ENCODE results near the gene BARHL2.

The BARHL2 gene

DNA sequence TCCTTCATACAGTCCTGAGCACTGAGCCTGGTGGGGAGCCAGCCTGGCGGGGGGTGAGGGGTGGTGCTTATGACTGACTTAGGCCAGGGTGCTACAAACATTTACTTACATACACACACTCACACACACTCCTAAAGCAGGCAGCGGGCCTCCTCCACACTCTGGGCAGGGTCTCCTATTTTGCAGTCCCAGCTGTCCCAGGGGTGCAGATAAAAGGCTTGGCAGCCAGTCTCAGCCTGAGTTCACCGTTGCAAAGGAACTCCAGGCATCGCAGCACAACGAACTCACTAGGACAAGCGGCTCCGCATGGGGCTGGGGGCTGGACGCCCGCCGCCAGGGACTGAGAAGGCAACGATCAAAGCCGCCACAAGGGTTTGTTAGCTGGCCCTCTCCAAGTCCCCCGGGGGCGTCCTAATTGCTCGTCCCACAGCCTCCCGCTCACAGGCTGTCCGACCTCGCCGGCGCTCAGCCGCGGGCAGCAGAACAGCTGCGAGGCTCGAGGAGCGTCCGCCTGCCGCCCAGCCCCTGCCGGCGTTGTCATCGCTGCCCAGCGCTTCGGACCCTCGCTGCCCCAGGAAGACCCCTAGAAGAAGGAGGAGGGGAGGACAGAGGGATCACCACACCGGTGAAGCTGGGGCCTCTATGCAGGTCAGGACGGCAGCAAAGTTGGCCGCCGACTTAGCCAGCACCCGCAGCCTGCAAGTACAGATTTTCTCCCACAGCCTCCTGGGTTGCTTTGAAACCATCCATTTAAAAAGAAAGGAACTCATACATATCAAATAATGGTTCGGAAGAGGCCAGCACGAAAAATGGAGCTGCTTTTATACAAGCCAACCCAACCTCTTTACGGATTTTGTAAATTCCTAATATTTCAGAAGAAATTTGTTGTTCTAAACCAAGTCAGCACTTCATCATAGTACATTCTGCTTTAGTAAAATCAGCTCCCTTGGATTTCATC is 6.2 kb downstream of the BARHL2 start:
- no peak for DNase-seq (ENCODE audit: low read depth in 1 of 2, low spot score in 1 of 2)

GRCh38 chr1:90709535-90709934 is 7.6 kb downstream of the BARHL2 start:
- no peak for DNase-seq (ENCODE audit: low read depth in 1 of 2, low spot score in 1 of 2)

- no peak for DNase-seq (ENCODE audit: low read depth in 1 of 2, low spot score in 1 of 2)
Measured at GRCh38 chr1:90708826-90709225, 8.3 kb downstream of the BARHL2 start.

- no peak for DNase-seq (ENCODE audit: low read depth in 1 of 2, low spot score in 1 of 2)
Measured at GRCh38 chr1:90708236-90708786, 8.8 kb downstream of the BARHL2 start.

DNA sequence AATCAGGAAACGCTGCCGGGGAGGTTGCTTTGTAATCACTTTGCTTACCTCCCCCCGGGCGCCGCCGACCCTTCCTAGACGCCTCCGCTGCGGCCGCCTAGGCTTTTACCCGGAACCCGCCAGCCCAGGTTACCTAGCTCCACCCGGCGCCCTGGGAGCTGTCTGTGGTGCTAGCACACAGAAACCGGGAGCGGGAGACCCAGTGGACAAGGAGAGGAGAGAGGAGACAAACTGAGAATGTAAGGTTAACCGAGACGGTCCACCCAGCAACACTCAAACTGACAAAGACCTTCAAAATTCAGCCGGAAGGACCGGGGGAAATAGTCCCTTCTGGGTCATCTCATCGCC is 9.8 kb downstream of the BARHL2 start:
- no peak for DNase-seq (ENCODE audit: low read depth in 1 of 2, low spot score in 1 of 2)

DNA sequence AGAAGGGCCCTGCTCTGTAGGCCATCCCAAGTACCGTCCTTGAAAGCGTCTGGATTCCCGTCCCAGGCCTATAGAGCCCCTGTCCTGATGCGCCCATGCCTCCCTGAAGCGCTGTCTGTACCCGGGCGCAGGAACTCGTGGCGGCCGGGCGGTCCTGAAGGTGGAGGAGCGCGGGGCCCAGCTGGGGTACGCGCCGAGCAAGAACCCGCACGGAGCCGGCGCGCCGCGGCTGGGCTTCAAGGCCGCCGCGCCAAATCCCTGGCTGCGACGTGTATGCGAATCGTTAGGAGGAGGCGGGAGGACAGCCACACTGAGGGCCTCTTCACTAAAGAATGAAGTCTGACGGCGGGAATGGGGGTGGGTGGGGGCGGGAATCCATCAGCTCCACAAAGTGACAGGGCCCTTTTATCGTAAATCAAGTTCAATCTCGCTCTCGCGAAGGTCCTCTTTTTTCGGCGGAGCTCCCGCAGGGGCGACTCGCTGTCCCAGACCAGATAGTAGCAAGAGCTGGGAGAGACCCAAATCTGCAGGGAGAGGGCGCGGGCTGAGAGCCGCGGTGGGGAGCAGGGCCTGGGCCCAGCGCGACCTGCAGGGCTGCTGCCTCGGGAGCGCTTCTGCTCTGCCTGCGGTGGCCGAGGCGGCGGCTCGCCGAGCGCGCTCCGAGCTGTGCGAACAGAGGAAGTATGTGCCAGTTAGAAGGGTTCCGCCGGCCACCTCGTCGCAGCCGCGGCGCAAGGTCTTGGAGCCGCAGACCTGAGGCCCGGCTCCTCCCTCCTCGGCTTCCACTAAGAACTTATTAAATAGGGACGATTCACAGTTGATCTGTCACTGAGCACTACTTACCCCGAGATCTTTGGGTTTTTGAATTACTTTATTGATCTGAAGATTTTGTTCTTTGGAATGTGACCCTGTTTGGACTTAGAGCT is 10.4 kb downstream of the BARHL2 start:
- no peak for DNase-seq (ENCODE audit: low read depth in 1 of 2, low spot score in 1 of 2)

GRCh38 chr1:90705956-90706355 is 11.1 kb downstream of the BARHL2 start:
- DNase-seq (ENCODE audit: low read depth in 1 of 2, low spot score in 1 of 2): no peak

DNA sequence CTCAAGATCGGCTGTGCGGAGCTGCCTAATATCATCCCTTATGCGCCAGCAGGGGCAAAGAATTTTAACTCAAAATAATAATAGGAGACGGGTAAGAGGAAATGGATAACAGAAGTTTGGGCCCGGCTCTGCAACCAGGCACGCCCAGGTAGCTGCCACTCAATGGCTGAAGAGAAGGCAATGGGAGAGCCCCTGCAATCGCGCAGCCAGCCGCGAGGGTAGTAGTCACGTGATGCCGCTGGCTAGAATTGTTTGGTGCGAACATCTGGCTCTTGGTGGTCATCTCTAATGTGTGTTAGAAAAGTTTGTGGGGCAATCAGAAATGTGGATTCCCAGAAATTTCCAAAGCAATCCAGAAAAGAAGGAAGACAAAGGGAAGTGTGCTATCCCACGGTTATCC is 12.3 kb downstream of the BARHL2 start:
- DNase-seq (ENCODE audit: low read depth in 1 of 2, low spot score in 1 of 2): no peak

GRCh38 chr1:90694846-90695245 is 22.3 kb downstream of the BARHL2 start:
- no peak for DNase-seq (ENCODE audit: low read depth in 1 of 2, low spot score in 1 of 2)

DNA sequence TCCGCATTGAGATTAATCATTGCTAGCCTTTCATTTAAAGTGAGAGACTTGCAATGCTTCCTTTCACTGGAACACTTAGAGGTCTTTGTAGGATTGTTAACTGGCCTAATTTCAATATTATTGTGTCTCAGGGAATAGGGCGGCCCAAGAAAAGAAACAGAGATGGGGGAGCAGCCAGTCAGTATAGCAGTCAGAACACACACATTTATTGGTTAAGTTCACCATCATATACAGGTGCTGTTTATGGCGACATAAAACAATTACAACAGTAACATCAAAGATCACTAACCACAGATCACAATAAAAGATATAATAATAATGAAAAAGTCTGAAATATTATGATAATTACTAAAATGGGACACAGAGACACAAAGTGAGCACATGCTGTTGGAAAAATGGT is 29.4 kb downstream of the BARHL2 start:
- no peak for DNase-seq (ENCODE audit: low read depth in 1 of 2, low spot score in 1 of 2)

DNA sequence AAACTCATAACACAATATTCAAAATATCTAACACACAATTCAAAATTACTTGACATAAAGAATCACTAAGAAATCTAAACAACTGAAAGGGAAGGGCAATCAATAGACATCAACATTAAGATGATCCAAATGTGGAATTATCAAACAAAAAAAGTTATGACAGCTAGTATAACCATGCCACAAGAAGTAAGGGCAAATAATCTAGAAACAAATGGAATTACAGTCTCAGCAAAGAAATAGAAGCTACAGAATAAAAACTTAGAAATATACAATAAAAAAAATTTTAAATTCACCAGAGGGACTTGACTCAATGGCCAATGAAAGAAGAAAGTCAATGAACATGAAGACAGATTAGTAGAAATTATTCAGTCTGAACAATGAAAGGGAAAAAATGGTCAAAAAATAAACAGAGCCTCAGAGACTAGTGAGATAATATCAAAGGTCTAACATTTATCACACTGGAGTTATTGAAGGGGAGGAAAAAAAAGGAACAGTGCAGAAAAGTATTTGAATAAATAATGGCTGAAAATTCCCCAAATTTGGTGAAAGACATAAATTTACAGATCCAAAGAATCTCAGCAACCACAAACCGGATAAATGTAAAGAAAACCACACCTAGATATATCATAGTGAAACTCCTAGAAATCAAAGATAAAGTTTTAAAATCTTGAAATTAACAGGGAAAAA is 41.8 kb downstream of the BARHL2 start:
- DNase-seq (ENCODE audit: low read depth in 1 of 2, low spot score in 1 of 2): no peak

DNA sequence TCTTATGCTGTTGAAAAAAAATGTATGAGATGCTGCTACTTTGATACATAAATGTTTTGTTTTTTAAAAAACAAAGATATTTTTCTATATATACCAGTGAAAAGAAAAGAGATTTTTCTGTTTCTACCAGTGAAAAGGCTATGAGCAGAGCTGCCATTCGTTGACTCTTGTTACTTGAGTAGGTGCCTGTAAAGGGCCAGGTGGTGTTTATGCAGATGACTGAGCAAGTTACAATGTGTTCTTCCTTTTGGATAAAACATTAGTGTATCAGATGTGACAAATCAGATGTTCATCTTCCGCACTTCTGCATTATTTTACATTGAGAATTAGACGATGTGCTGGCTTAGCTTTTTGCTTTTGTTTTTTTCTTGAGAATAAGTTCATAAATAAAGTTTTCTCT is 45.4 kb downstream of the BARHL2 start:
- no peak for DNase-seq (ENCODE audit: low read depth in 1 of 2, low spot score in 1 of 2)

- no peak for DNase-seq (ENCODE audit: low read depth in 1 of 2, low spot score in 1 of 2)
Measured at GRCh38 chr1:90671251-90671650, 45.9 kb downstream of the BARHL2 start.
